Psoas muscle (tissue), 8 donors: Measurements from ENCODE around the gene SMARCD3. TPM values are rescaled to one million over a fixed set of nuclear protein-coding genes. Genes with fewer than 3 reads are reported as not detected.

Experiments used
- ATAC-seq, 4 donors: fragments of 200-7000 bp; cut with Tn5 transposase; one replicate each; pipeline ENCODE4 v1.9.1; 2020; ENCODE audit warnings: moderate library complexity in 3 of 4, mild to moderate bottlenecking in 2 of 4
- DNase-seq, 2 donors: peaks; one replicate each; pipeline ENCODE4 v3.0.0-alpha.2; 2020
- H3K27ac ChIP-seq: fragments of 200-600 bp; one replicate; pipeline ENCODE4 v1.8.0; 2022
- H3K27me3 ChIP-seq, 3 donors: fragments of 200-600 bp in 1 of 3; one replicate each; pipeline versions ENCODE4 v1.6.1 to v1.8.0; 2013 to 2022; ENCODE audit warnings: low read length in 2 of 3, mild to moderate bottlenecking in 2 of 3, moderate library complexity in 1 of 3; ENCODE audit not compliant: insufficient read depth in 3 of 3
- H3K36me3 ChIP-seq, 2 donors: fragments of 200-600 bp in 1 of 2; one replicate each; pipeline versions ENCODE4 v1.6.1 to v1.8.0; 2013 to 2022; ENCODE audit warnings: low read depth in 1 of 2, mild to moderate bottlenecking in 1 of 2, moderate library complexity in 1 of 2; ENCODE audit not compliant: insufficient read depth in 1 of 2
- H3K4me1 ChIP-seq: fragments of 200-600 bp; one replicate; pipeline ENCODE4 v1.8.0; 2022
- H3K4me3 ChIP-seq: fragments of 200-600 bp; one replicate; pipeline ENCODE4 v1.8.0; 2022; ENCODE audit warnings: mild to moderate bottlenecking
- H3K9me3 ChIP-seq: fragments of 200-600 bp; one replicate; pipeline ENCODE4 v1.8.0; 2022
- WGBS, 3 donors: extraction: QIAGEN DNeasy Blood & Tissue Kit; methylation state at CpG; one replicate each; pipeline versions ENCODE4 v1.1.6 to v1.1.7; 2013; 5-methylcytosine and 5-hydroxymethylcytosine counted together
- intact Hi-C, 2 donors: fragments of 100-400 bp; cut with DNase I; formaldehyde crosslinking; loops; one replicate each; pipeline versions ENCODE4 v1.11.0 to v1.14.2; 2022
- polyA plus RNA-seq, 3 donors: library from polyadenylated mRNA; stranded (reverse); fragments of 200-250 nt; gene quantifications; one replicate each; pipeline ENCODE4 v1.2.3, GENCODE V29; 2013
- total RNA-seq, 4 donors: library from RNA; stranded (reverse); fragmentation: NEBNext Ultra II Directional in 2 of 4; extraction: Animal tissue kit (Norgen Biotek cat#: 25700) in 2 of 4; gene quantifications; one replicate each; pipeline versions ENCODE4 v1.2.1 to v1.2.4, GENCODE V29; 2021 to 2023
- TF ChIP-seq, protein P1 (sequence below): fragments of 200-600 bp; IDR thresholded peaks from one replicate; pipeline ENCODE4 v1.8.0; 2022; ENCODE audit warnings: antibody characterized with exemption
- donor health status: healthy with polysubstance abuse.
- donor health status: DM: no; HTN: no; CAD: no; lungs with moderate emphysema.
- donor health status: Bipolar disorder and iron deficiency.
- donor health status: healthy.
- donor health status: DM: yes; HTN: yes; CAD: no.
- donor health status: DM: no; HTN: no; CAD: no.
- donor health status: DM: no; HTN: no; CAD: no.
- donor health status: DM: yes; HTN: yes; CAD: no.

The SMARCD3 gene
- total and polyA plus RNA-seq, 7 donors: 38.3 to 138 (median 92.5) TPM

DNA sequence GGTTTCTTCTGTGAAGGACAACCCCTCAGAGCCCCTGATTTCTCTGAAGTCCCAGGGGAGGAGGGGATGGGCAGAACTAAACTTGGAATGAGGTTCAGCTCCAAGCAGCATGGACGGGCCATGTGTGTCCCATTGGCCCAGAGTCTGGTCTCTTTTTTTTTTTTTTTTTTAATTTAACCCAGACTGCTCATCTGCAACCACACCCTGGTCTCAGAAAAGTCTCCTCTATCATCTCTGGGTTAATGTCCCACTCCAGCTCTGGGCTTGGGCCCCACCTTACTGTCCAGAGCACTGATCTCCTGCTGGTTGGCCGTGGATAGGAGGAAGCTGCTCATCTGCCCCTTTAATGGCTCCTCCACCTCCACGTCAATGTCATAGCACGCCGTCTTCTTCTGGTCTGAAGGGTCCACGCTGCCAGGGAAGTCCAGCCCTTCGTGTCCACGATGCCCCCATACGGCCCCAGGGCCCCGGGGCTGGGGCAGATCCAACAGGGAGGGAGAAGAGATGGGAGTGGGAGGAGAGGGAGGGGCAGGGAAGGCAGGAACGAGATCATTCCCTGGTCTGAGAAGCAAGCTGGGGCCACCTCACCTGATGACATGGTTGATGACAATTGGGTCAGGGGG is 8.5 kb downstream of the SMARCD3 start:
- H3K27ac ChIP-seq: no peak overlapping the region
- 57 to 63% (median 57%) methylated on average over 11 of the region's 11 CpGs for WGBS, 3 donors
- H3K4me1 ChIP-seq: peaks cover 39% of the 10 kb centered on the region
- intact Hi-C loops: loop anchor here (5.0 kb wide), 3 partner anchors 48 to 118 kb away; no protein-coding TSS in a partner anchor
- H3K27me3 ChIP-seq: no peaks in the 10 kb centered on the region
- no peak overlapping the region for H3K4me3 ChIP-seq
- TF ChIP-seq, protein P1, sequence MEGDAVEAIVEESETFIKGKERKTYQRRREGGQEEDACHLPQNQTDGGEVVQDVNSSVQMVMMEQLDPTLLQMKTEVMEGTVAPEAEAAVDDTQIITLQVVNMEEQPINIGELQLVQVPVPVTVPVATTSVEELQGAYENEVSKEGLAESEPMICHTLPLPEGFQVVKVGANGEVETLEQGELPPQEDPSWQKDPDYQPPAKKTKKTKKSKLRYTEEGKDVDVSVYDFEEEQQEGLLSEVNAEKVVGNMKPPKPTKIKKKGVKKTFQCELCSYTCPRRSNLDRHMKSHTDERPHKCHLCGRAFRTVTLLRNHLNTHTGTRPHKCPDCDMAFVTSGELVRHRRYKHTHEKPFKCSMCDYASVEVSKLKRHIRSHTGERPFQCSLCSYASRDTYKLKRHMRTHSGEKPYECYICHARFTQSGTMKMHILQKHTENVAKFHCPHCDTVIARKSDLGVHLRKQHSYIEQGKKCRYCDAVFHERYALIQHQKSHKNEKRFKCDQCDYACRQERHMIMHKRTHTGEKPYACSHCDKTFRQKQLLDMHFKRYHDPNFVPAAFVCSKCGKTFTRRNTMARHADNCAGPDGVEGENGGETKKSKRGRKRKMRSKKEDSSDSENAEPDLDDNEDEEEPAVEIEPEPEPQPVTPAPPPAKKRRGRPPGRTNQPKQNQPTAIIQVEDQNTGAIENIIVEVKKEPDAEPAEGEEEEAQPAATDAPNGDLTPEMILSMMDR: no peak
- H3K36me3 ChIP-seq: peaks cover 6 to 91% of the 10 kb centered on the region in 2 donors
- DNase-seq: no peak
- no peak for ATAC-seq
- H3K9me3 ChIP-seq: no peaks in the 10 kb centered on the region

DNA sequence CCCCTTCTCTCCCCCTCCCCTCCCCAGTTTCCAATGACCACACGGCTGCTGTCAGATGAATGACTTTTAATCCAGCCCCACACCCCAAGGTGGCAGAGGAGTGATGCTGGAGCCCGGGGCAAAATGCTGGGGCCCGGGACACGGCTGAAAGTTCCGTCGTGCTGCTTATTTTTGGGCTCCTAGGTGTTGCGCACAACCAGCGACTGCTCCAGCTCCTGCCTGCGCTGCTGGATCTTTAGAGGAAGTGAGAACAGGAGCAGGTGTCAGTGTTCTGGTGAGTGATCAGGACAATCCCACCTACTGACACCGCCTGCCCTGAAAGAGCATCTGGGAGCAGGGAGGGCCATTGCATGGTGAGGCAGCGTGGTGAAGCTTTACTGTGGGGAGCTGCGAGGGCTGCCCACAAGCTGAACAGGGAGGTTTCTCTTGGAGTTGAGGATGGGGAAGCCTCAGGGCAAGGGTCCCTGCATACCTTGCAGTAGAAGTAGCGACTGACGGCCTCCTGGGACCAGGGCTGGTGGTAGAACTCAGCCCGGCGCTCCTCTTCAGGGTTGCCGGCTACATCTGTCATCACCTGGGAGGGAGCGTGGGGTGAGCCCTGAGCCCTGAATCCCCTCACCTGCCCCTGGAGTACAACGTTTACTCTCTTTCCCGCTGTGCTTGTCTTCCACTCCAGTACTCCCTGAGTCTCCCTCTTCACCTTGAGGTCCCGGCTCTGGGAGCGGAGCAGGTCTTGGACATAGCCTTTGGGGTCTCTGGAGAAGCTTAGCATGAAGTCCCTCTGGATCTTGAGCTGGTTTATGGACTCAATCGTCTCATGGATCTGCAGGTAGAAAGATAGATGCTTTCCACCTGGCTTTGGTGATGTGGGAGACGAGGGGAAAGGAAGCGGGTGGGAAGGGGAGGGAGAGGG is 9.3 kb downstream of the SMARCD3 start:
- intact Hi-C loops: no loop called here
- H3K27me3 ChIP-seq: no peaks in the 10 kb centered on the region

DNA sequence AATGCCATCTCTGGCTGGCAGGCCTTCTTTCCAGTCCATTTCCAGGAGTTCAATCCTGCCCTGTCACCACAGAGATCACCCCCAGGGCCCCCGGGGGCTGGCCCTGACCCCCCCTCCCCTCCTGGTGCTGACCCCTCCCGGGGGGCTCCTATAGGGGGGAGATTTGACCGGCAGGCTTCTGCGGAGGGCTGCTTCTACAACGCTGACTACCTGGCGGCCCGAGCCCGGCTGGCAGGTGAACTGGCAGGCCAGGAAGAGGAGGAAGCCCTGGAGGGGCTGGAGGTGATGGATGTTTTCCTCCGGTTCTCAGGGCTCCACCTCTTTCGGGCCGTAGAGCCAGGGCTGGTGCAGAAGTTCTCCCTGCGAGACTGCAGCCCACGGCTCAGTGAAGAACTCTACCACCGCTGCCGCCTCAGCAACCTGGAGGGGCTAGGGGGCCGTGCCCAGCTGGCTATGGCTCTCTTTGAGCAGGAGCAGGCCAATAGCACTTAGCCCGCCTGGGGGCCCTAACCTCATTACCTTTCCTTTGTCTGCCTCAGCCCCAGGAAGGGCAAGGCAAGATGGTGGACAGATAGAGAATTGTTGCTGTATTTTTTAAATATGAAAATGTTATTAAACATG is 10.2 kb downstream of the SMARCD3 start:
- ATAC-seq (no peak), DNase-seq (no peak)
- no peak overlapping the region for H3K4me3 ChIP-seq
- intact Hi-C loops: no loop called here
- TF ChIP-seq, protein P1: no peak
- peaks cover 34% of the 10 kb centered on the region for H3K4me1 ChIP-seq
- no peaks in the 10 kb centered on the region for H3K27me3 ChIP-seq
- H3K36me3 ChIP-seq: peaks cover 7 to 87% of the 10 kb centered on the region in 2 donors
- 73 to 78% (median 76%) methylated on average over 13 to 17 of the region's 17 CpGs for WGBS, 3 donors
- H3K9me3 ChIP-seq: no peaks in the 10 kb centered on the region
- H3K27ac ChIP-seq: peak overlapping the region; percentile 78

More for the DNA sequence above, 9.3 kb downstream of the SMARCD3 start:
- ATAC-seq (no peak), DNase-seq (no peak)
- 83 to 88% (median 84%) methylated on average over 25 of the region's 25 CpGs for WGBS, 3 donors
- no peaks in the 10 kb centered on the region for H3K9me3 ChIP-seq
- peaks cover 7 to 95% of the 10 kb centered on the region in 2 donors for H3K36me3 ChIP-seq
- TF ChIP-seq, protein P1: no peak
- peaks cover 34% of the 10 kb centered on the region for H3K4me1 ChIP-seq
- no peak overlapping the region for H3K4me3 ChIP-seq
- no peak overlapping the region for H3K27ac ChIP-seq

DNA sequence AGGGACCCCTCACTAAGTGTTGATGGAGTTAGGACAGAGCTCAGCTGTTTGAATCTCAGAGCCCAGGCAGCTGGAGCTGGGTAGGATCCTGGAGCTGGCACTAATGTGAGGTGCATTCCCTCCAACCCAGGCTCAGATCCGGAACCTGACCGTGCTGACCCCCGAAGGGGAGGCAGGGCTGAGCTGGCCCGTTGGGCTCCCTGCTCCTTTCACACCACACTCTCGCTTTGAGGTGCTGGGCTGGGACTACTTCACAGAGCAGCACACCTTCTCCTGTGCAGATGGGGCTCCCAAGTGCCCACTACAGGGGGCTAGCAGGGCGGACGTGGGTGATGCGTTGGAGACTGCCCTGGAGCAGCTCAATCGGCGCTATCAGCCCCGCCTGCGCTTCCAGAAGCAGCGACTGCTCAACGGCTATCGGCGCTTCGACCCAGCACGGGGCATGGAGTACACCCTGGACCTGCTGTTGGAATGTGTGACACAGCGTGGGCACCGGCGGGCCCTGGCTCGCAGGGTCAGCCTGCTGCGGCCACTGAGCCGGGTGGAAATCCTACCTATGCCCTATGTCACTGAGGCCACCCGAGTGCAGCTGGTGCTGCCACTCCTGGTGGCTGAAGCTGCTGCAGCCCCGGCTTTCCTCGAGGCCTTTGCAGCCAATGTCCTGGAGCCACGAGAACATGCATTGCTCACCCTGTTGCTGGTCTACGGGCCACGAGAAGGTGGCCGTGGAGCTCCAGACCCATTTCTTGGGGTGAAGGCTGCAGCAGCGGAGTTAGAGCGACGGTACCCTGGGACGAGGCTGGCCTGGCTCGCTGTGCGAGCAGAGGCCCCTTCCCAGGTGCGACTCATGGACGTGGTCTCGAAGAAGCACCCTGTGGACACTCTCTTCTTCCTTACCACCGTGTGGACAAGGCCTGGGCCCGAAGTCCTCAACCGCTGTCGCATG is 11.0 kb downstream of the SMARCD3 start:
- Histone ChIP-seq H3K36me3 (peaks cover 7 to 79% of the 10 kb centered on the region in 2 donors), H3K4me3 (no peak overlapping the region), H3K27ac (peak overlapping the region; percentile 78), H3K9me3 (no peaks in the 10 kb centered on the region), H3K27me3 (no peaks in the 10 kb centered on the region), H3K4me1 (peaks cover 30% of the 10 kb centered on the region)
- TF ChIP-seq, protein P1: no peak
- DNase-seq: peak in 1 of 2 donors; percentile 85
- intact Hi-C loops: no loop called here
- 49 to 64% (median 50%) methylated on average over 44 of the region's 44 CpGs for WGBS, 3 donors
- peak; percentile 55 to 83 (median 80) for ATAC-seq
